GM18519 (cell line): ENCODE data around the gene FBXO48.

Experiments
- ATAC-seq: cut with Tn5 transposase; IDR thresholded peaks from one replicate; pipeline ENCODE4 v1.9.1; 2021; ENCODE audit warnings: mild to moderate bottlenecking, moderate library complexity; ENCODE audit not compliant: unreplicated experiment, low FRiP score

FBXO48 gene, protein sequence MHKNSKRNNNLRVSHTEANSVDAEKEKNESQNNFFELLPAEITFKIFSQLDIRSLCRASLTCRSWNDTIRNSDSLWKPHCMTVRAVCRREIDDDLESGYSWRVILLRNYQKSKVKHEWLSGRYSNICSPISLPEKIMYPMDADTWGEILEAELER

GRCh38 chr2:68467077-68467960 lies at the start of gene FBXO48, which contains the start of gene APLF:
Gene FBXO48, minus strand, starts transcription at chr2:68467294. Its CDS starts 2,149 bp downstream, at chr2:68465145.
Gene APLF, plus strand, starts transcription at chr2:68467585. Its CDS starts 147 bp downstream, at chr2:68467732.
- ATAC-seq, result peak; percentile 88

GRCh38 chr2:68516051-68516955 lies 49.2 kb upstream of the FBXO48 start:
- ATAC-seq, result no peak

DNA sequence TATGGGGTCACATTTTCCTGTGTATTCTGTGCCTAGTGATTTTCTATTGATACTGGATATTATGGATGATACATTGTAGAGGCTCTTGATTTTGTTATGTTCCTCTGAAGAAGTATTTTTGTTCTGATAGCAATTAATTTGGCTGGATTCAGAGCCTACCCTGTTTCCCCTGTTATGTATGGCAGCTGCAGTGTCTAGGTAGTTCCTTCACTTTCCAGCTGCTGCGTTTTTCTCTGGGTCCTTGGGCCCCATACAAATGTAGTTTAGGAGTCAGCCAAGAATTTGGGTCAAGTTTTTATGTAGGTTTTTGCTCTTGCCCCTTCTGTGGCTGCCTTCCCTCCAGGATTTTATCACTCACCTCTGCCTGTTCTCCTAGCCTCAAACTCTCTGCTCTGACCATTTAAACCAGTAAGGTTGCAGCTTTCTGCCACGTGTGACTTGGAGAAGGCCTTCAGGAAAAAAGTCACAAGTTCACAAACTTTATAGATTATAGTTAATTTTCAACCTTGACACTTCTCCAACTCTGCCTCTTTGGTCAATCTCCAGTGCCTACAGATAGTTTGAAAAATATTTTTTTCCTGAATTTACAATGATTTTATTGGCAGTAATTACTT lies 47.3 kb upstream of the FBXO48 start:
- no peak for ATAC-seq

GRCh38 chr2:68512966-68513365 lies 45.9 kb upstream of the FBXO48 start:
- ATAC-seq, result no peak

DNA sequence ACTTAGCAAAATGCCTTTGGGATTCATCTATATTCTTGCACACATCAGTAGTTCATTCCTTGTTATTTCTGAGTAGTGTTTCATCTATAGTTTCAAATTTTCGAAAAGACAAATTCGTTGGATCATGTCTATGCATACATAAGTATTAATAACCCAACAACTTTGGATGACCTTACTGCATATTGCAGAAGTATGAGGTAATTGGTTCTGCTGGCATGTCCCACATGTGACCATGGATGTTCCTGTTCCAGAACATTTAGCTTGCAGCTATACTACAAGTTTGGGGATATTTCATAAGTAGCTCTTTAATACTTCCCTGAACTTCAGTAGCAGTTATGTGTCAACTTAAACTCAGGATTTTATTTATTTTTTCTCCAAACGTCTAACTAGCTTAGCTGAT lies 45.2 kb upstream of the FBXO48 start:
- ATAC-seq, result no peak

DNA sequence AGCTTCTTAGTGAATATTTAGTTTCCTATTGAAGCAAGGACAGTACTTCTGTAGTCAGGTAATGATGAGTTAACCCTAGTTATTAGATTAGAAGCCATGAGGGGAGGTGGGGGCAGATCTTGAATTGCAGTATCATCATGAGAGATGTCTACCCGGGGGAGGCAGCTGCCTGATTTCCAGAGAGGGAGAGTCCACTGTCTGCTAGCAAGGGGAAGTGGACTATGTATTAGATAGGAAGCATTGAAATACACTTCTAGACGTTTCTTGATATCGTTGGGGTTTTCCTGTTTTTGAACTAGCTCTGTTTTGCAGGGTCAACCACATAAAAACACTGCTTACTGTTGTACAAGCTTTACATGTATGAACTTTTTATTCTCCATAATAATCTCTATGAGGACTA lies 39.1 kb upstream of the FBXO48 start:
- no peak for ATAC-seq

GRCh38 chr2:68505603-68506159 lies 38.6 kb upstream of the FBXO48 start:
- no peak for ATAC-seq

DNA sequence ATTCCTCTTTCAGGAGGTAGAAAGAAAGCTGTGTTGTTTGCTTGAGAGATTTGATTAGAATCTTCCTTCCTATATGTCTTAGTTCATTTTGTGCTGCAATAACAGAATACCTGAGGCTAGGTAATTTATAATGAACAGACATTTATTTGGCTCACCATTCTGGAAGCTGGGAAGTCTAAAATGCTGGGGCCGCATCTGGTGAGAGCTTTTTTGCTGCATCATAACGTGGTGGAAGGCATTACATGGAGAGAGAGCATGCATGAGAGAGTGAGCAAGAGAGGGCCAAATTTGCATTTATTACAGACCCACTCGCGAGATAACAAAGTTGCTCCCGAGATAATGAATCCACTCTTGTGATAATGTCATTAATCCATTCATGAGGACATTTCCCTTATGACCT lies 34.7 kb upstream of the FBXO48 start:
- no peak for ATAC-seq

DNA sequence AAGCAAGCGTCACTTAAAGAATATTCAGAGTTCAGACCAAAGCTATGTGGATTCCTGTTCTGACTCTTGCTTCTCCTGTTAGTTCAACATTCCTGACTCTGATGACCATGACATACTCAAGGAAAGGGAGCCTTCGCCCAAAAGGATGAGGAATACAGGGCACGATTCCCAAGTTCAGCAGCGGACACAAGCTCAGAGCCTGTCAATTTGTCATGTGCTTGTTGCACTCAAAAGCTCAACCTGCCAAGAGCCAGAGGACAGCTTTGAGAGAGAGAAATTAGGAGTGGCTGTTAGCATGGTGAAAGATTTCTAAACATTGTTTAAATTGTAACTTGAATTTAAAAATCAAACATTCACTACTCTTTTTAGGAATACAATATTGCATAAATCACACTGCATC lies 33.6 kb upstream of the FBXO48 start:
- no peak for ATAC-seq

DNA sequence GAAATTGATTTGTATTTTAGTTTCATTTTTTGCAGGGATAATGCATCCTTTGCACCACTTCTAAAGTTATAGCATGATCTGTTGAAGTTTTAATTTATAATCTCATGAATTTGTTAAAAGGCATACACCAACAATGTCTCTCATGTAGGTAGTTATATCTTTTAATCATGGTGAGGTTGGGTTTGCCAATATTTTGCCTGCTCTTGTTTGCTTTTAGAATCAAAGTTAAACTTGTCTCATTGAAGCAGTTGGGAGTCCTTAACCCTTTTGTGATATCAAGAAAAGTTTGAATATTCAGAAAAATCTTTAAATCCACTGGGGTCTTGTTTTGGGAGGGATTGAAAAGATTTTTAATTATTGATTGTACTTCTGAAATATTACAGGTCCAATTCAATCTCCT lies 32.0 kb upstream of the FBXO48 start:
- ATAC-seq, result no peak

- ATAC-seq, result no peak
Measured at GRCh38 chr2:68491582-68491981, 24.5 kb upstream of the FBXO48 start.

GRCh38 chr2:68489282-68489681 lies 22.2 kb upstream of the FBXO48 start:
- no peak for ATAC-seq

GRCh38 chr2:68488605-68489004 lies 21.5 kb upstream of the FBXO48 start:
- peak; percentile 60 for ATAC-seq

GRCh38 chr2:68487773-68488355 lies 20.8 kb upstream of the FBXO48 start:
- ATAC-seq, result no peak

GRCh38 chr2:68483011-68483410 lies 15.9 kb upstream of the FBXO48 start:
- no peak for ATAC-seq

GRCh38 chr2:68482296-68482820 lies 15.3 kb upstream of the FBXO48 start:
- ATAC-seq, result no peak

- no peak for ATAC-seq
Measured at GRCh38 chr2:68478688-68479087, 11.6 kb upstream of the FBXO48 start.

GRCh38 chr2:68476454-68476853 lies 9.4 kb upstream of the FBXO48 start:
- no peak for ATAC-seq

- no peak for ATAC-seq
Measured at GRCh38 chr2:68475576-68475975, 8.5 kb upstream of the FBXO48 start.

DNA sequence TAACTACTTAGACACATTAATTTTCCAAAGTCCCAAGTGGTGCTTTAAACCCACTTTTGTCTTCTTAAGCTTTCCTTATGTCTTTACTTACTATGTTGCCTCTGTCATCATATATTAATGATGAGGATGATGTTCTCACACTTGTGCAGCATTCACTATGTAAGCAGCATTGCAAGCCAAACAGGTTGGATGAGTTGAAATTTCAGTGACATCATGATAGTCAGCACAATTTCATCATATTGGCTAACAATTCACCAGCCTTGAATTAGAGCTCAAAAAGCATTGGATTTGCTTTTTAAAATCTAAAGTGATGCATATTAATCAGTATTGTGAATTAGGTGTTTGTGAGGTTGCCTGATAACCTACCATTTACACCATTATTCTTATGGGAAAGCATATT lies 8.0 kb upstream of the FBXO48 start:
- ATAC-seq, result no peak
